GM13976 (cell line): Measurements from ENCODE around the gene TACO1.

Experiments used
- DNase-seq: peaks from one replicate; pipeline ENCODE4 v3.0.0; 2012; ENCODE audit warnings: low spot score
- in situ Hi-C: fragments of 300-500 bp; cut with MboI; formaldehyde crosslinking; loops from one replicate; pipeline ENCODE4 v1.12.0; 2022; ENCODE audit warnings: low sequenced_read_pairs, mixed read lengths, inconsistent platforms; ENCODE audit not compliant: unreplicated experiment
- TF ChIP-seq, protein P1 (sequence below): IDR thresholded peaks from 2 replicates; pipeline ENCODE4 v1.5.1; 2012; ENCODE audit warnings: borderline replicate concordance, mild to moderate bottlenecking; ENCODE audit not compliant: insufficient read depth; ENCODE audit errors: extremely low read depth, missing control alignments, control extremely low read depth

TACO1 gene

DNA sequence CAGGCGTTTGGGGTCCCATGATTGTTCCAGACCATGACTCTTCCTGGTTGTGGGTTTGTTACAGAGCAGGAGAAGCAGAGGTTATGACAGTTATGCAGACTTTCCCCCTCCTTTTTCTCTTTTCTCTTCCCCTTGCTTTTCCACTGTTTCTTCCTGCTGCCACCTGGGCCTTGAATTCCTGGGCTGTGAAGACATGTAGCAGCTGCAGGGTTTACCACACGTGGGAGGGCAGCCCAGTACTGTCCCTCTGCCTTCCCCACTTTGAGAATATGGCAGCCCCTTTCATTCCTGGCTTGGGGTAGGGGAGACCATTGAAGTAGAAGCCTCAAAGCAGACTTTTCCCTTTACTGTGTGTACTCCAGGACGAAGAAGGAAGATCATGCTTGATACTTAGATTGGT lies 7.9 kb upstream of the TACO1 start:
- TF ChIP-seq, protein P1, sequence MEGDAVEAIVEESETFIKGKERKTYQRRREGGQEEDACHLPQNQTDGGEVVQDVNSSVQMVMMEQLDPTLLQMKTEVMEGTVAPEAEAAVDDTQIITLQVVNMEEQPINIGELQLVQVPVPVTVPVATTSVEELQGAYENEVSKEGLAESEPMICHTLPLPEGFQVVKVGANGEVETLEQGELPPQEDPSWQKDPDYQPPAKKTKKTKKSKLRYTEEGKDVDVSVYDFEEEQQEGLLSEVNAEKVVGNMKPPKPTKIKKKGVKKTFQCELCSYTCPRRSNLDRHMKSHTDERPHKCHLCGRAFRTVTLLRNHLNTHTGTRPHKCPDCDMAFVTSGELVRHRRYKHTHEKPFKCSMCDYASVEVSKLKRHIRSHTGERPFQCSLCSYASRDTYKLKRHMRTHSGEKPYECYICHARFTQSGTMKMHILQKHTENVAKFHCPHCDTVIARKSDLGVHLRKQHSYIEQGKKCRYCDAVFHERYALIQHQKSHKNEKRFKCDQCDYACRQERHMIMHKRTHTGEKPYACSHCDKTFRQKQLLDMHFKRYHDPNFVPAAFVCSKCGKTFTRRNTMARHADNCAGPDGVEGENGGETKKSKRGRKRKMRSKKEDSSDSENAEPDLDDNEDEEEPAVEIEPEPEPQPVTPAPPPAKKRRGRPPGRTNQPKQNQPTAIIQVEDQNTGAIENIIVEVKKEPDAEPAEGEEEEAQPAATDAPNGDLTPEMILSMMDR: no peak
- in situ Hi-C loops: no loop called here
- DNase-seq: no peak

DNA sequence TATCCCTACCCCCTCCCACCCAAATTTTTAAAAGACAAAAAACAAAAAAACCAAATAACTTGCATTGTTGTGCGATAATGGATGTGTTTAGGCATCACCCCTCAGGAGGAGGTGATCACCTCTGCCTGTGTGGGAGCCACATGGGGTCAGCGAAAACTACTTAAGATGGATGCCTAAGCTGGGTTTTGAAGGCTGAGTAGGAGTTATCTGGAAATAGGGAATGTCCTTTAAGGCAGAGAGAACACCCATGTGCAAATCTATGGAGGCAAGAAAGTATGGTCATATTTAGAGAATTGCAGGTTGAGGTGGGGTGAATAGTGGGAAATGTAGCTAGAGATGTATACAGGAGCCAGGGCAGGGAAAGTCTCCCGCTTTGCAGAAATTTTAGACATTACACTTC lies 5.6 kb upstream of the TACO1 start:
- TF ChIP-seq, protein P1: no peak
- no peak for DNase-seq
- in situ Hi-C loops: no loop called here

DNA sequence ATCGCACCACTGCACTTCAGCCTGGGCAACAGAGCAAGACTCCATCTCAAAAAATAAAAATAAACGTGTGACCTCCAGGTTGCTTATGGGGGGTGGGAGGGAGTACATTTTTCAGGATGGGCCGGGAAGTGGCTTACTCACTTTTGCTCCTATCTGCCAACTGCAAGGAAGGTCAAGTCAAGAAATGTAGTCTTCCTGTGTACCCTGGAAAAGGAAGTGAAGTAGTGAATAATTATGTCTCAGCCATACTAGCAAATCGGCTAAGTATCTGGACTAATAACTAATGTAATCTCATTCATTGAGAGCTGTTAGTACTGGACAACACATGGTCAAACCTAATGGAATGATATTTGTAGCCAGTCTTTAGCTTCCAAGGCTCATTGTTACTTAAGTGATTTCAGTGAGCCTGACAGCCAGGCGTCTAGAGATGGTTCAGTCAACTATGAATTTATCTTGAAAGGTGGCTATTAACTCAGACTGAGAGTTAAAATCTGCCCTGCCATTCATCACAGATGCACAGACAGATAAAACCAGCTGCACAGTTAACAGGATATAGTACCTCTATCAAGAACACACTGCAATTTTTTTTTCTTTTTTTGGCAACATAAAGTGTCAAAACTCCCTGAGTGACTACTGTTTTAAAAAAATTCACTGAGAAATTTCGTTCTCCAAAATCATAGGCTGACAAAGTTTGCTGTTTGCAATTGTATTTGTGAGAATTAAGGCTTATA lies 3.7 kb upstream of the TACO1 start:
- no peak for DNase-seq
- TF ChIP-seq, protein P1: no peak
- in situ Hi-C loops: no loop called here

DNA sequence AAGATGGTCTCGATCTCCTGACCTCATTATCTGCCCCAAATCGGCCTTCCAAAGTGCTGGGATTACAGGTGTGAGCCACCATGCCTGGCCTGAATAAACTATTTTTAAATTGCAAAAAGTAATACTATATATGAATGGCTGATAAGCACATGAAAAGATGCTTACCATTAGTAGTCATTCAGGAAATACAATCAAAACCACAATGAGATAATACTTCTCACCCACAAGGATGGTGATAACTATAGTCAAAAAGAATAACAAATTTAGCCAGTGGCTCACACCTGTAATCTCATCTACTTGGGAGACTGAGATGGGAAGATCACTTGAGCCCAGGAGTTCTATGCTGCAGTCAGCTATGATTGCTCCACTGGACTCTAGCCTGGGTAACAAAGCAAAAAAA lies 2.4 kb upstream of the TACO1 start:
- no peak for DNase-seq
- in situ Hi-C loops: no loop called here
- TF ChIP-seq, protein P1: no peak

DNA sequence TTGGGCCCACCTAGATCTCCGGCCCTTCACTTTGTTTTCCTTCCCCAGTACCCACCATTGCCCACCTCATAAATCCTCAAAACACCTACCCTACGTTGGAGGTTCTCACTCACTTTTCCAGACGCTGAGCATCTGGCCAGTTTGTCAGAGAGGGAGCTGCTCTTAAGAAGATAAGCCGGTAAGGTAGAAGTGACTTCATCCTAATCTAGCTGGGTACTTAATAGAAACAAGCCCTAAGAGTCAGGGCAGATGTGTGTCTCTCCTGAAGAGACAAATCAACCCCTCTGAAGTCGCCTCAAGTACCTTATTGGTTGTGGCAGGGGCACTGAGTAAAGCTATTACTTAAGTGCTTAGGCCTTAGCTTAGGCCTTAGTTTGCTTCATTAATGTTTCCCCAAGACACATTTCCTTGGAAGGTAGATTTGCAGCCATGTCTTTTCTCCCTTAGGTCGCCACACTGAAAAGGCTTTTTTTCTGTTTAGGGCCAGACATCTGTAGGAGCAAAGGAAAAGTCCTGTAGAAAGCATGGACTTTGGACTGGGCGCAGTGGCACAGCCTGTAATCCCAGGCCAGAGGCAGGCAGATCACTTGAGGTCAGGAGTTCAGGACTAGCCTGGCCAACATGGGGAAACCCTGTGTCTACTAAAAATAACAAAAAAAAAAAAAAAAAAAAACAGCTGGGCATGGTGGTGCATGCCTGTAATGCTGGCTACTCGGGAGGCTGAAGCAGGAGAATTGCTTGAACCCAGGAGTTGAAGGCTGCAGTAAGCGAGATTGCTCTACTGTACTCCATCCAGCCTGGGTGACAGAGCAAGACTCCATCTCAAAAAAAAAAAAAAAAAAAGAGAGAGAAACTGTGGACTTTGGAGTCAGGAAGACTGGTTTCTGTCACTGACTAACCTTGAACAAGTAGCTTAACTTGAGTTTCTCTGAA lies 1.0 kb downstream of the TACO1 start:
- DNase-seq: peak; percentile 18
- in situ Hi-C loops: no loop called here
- TF ChIP-seq, protein P1: no peak

DNA sequence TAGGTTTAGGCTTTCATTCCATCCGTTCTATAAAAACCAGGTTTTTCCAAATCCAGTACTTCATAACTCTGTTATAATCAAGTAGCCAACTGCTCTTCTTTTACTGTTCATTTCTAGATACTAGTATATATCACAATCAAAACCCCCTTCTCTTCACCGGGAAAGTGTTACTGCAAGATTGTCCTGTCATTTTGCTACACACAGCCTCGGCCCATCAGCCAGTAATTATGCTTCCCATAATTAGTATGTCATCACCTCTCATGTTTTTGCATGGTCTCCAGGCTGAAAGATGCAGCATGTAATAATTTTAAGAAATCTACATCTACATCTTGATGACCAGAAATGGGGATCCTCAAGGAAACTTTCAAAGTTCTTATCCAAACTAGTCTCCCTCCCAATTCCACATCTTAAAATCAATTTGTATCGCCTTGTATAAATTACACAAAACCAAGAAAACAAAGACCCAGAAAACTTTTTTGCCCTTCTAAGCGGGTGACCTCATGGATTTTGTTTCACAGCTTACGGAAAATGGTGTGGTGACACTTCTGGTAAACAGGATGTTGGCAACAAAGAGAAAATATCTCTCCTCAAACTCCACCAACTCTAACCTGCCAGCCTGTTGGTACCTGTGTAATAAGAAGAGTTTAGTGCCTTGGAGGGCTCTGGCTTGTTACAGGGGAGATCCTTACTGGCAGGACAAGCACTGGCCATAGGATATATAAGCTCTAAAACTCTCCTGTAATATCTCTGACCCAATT lies 9.3 kb downstream of the TACO1 start:
- in situ Hi-C loops: loop anchor here (5.0 kb wide), 1 partner anchor 178 kb away; no protein-coding TSS in a partner anchor
- TF ChIP-seq, protein P1: no peak
- no peak for DNase-seq
